ENCODE measurements around the gene RRN3. TPM values are rescaled to one million over a fixed set of nuclear protein-coding genes. Genes with fewer than 3 reads are reported as not detected.
A peak's percentile ranks its signal among the peaks of the same experiment; 100 is the strongest.
"Not testable (repeated sequence)": the region's sequence is repeated elsewhere in the genome, so short reads cannot be mapped to it uniquely, and the experiment has no call there.

The RRN3 gene
- total RNA-seq, 1 experiment from 2014 or later: 40.9 TPM

GRCh38 chr16:15016951-15017580 is 77.0 kb downstream of the RRN3 start:
- not testable (repeated sequence) for H4K20me1 ChIP-seq (ENCODE audit: control insufficient read depth, insufficient read depth, insufficient read length); H3T11ph ChIP-seq (ENCODE audit: low read length); H3K4me3 Mint-ChIP-seq; H3K4me2 ChIP-seq (ENCODE audit: insufficient read depth, insufficient read length, low read length); H3K9me3 ChIP-seq (ENCODE audit: control insufficient read depth, low read depth, low read length); H3K14ac ChIP-seq (ENCODE audit: insufficient read depth, low read length); H3K4me1 Mint-ChIP-seq; H2BK20ac ChIP-seq (ENCODE audit: low read depth, low read length, poor library complexity, severe bottlenecking); H2BK12ac ChIP-seq (ENCODE audit: insufficient read length, low read depth, low read length); H3K9me3 Mint-ChIP-seq; H2BK15ac ChIP-seq (ENCODE audit: low read depth, low read length); H3K27me3 ChIP-seq (ENCODE audit: insufficient read depth, low read length); H3K4ac ChIP-seq (ENCODE audit: low read depth, low read length); DNase-seq; H3K4me1 ChIP-seq (ENCODE audit: insufficient read depth, low read length); H3K27ac ChIP-seq (ENCODE audit: insufficient read length, low read depth, low read length); H3K79me1 ChIP-seq (ENCODE audit: insufficient read depth, low read depth, low read length, poor library complexity, severe bottlenecking); H3K79me2 ChIP-seq (ENCODE audit: insufficient read depth, low read length); H4K8ac ChIP-seq (replicated peaks; ENCODE audit: insufficient read length, low read depth, low read length); H3K23me2 ChIP-seq (ENCODE audit: insufficient read length, low read depth, low read length, poor library complexity, severe bottlenecking); H3K27me3 Mint-ChIP-seq (ENCODE audit: low read depth); H2AK5ac ChIP-seq (ENCODE audit: insufficient read length, low read length); H3K23ac ChIP-seq (ENCODE audit: insufficient read length, low read depth, low read length); H4K91ac ChIP-seq (ENCODE audit: insufficient read length, low read depth, low read length); H2BK120ac ChIP-seq (ENCODE audit: low read depth, low read length, poor library complexity, severe bottlenecking); H3K9ac ChIP-seq (ENCODE audit: extremely low read depth, insufficient read length, low read length); H4K5ac ChIP-seq (ENCODE audit: insufficient read length, low read depth, low read length); H2AFZ ChIP-seq (ENCODE audit: low read length); H3K18ac ChIP-seq (ENCODE audit: insufficient read length, low read depth, low read length); H2BK5ac ChIP-seq (ENCODE audit: insufficient read length, low read length); H3K56ac ChIP-seq (ENCODE audit: insufficient read length, low read depth, low read length)
- Mint-ChIP-seq H3K27ac (peak overlapping the region in 2 of 3 experiments; percentile 32 to 74; a peak in 1 of 7 replicates), H3K36me3 (ENCODE audit: insufficient read depth in 1 of 3, low read depth in 3 of 3) (peaks cover 24 to 60% (median 43%) of the 10 kb centered on the region in 3 experiments)
- whole genome bisulfite sequencing (ENCODE audit: extremely low coverage, insufficient read length, low lambda C conversion rate): no CpG with 5 or more reads among the region's 4 CpGs

GRCh38 chr16:15016354-15016753 is 77.7 kb downstream of the RRN3 start:
- not testable (repeated sequence) for H3K27me3 ChIP-seq (ENCODE audit: insufficient read depth, low read length); H3K23ac ChIP-seq (ENCODE audit: insufficient read length, low read depth, low read length); H3K4me2 ChIP-seq (ENCODE audit: insufficient read depth, insufficient read length, low read length); H3K27me3 Mint-ChIP-seq (ENCODE audit: low read depth); DNase-seq; H2BK120ac ChIP-seq (ENCODE audit: low read depth, low read length, poor library complexity, severe bottlenecking); H3K27ac ChIP-seq (ENCODE audit: insufficient read length, low read depth, low read length); H2BK15ac ChIP-seq (ENCODE audit: low read depth, low read length); H2BK20ac ChIP-seq (ENCODE audit: low read depth, low read length, poor library complexity, severe bottlenecking); H4K5ac ChIP-seq (ENCODE audit: insufficient read length, low read depth, low read length); H4K8ac ChIP-seq (replicated peaks; ENCODE audit: insufficient read length, low read depth, low read length); H3K9ac ChIP-seq (ENCODE audit: extremely low read depth, insufficient read length, low read length); H4K91ac ChIP-seq (ENCODE audit: insufficient read length, low read depth, low read length); H3K4me3 Mint-ChIP-seq; H2BK12ac ChIP-seq (ENCODE audit: insufficient read length, low read depth, low read length); H3K56ac ChIP-seq (ENCODE audit: insufficient read length, low read depth, low read length); H3K23me2 ChIP-seq (ENCODE audit: insufficient read length, low read depth, low read length, poor library complexity, severe bottlenecking); H2AK5ac ChIP-seq (ENCODE audit: insufficient read length, low read length); H3K14ac ChIP-seq (ENCODE audit: insufficient read depth, low read length); H3K4me1 ChIP-seq (ENCODE audit: insufficient read depth, low read length); H3K4ac ChIP-seq (ENCODE audit: low read depth, low read length); H2BK5ac ChIP-seq (ENCODE audit: insufficient read length, low read length); H3K18ac ChIP-seq (ENCODE audit: insufficient read length, low read depth, low read length); H2AFZ ChIP-seq (ENCODE audit: low read length); H3K79me2 ChIP-seq (ENCODE audit: insufficient read depth, low read length); H3K9me3 Mint-ChIP-seq; H3K4me1 Mint-ChIP-seq; H3K9me3 ChIP-seq (ENCODE audit: control insufficient read depth, low read depth, low read length); H4K20me1 ChIP-seq (ENCODE audit: control insufficient read depth, insufficient read depth, insufficient read length); H3T11ph ChIP-seq (ENCODE audit: low read length); H3K79me1 ChIP-seq (ENCODE audit: insufficient read depth, low read depth, low read length, poor library complexity, severe bottlenecking)
- no CpG with 5 or more reads among the region's 4 CpGs for WGBS (ENCODE audit: extremely low coverage, insufficient read length, low lambda C conversion rate)
- Mint-ChIP-seq H3K27ac (peak overlapping the region; percentile 5 to 76 (median 26); a peak in 3 of 7 replicates), H3K36me3 (ENCODE audit: insufficient read depth in 1 of 3, low read depth in 3 of 3) (peaks cover 24 to 65% (median 50%) of the 10 kb centered on the region in 3 experiments)

Measured in H9 (cell line).